H1 (cell line): ENCODE results near the gene MKNK2. TPM values are rescaled to one million over a fixed set of nuclear protein-coding genes. Genes with fewer than 3 reads are reported as not detected.

Experiments used
- CTCF ChIA-PET: fragments of 300-600 bp; sonication (Branson Sonifier 250); formaldehyde crosslinking; loops from one replicate; lab custom pipeline; 2021; ENCODE audit not compliant: partially characterized antibody; lab: Charles Lee
- POLR2A ChIA-PET: fragments of 300-600 bp; sonication (Branson Sonifier 250); formaldehyde crosslinking; loops from one replicate; lab custom pipeline; 2021; ENCODE audit warnings: inconsistent platforms; ENCODE audit not compliant: partially characterized antibody; lab: Charles Lee
- DNase-seq, 2 experiments: peaks; one replicate each; pipeline versions ENCODE4 v3.0.0 to v3.0.0-alpha.2; 2010 to 2022; ENCODE audit warnings: low spot score in 2 of 2, low read depth in 1 of 2, mixed read lengths in 1 of 2
- FAIRE-seq: peaks from 2 replicates; lab custom pipeline; 2011; peaks lifted over from hg19 to GRCh38; lab: Jason Lieb, UNC
- H2AFZ ChIP-seq: 2 replicates; pipeline ENCODE4 v1.8.1; 2012; ENCODE audit warnings: low read length, inconsistent platforms
- H2AK5ac ChIP-seq: 2 replicates; pipeline ENCODE4 v1.6.1; 2013; ENCODE audit warnings: low read depth, low read length
- H2BK120ac ChIP-seq: replicated peaks from 2 replicates; pipeline ENCODE3; 2013; ENCODE audit warnings: low read depth, low read length, inconsistent platforms
- H2BK12ac ChIP-seq: 2 replicates; pipeline ENCODE4 v1.6.1; 2013; ENCODE audit warnings: low read depth, low read length
- H2BK15ac ChIP-seq: 2 replicates; pipeline ENCODE4 v1.6.1; 2013; ENCODE audit warnings: low read length
- H2BK20ac ChIP-seq: 2 replicates; pipeline ENCODE4 v1.6.1; 2013; ENCODE audit warnings: low read length
- H2BK5ac ChIP-seq: 2 replicates; pipeline ENCODE4 v1.6.1; 2013; ENCODE audit warnings: low read depth, low read length
- H3K14ac ChIP-seq: 2 replicates; pipeline ENCODE4 v1.6.1; 2013; ENCODE audit warnings: inconsistent platforms; ENCODE audit not compliant: insufficient read length
- H3K18ac ChIP-seq: 2 replicates; pipeline ENCODE4 v1.6.1; 2013; ENCODE audit warnings: low read length; ENCODE audit errors: extremely low read depth
- H3K23ac ChIP-seq: 2 replicates; pipeline ENCODE4 v1.6.1; 2013; ENCODE audit warnings: inconsistent platforms; ENCODE audit not compliant: insufficient read length
- H3K23me2 ChIP-seq: 2 replicates; pipeline ENCODE4 v1.6.1; 2013; ENCODE audit warnings: low read depth, low read length
- H3K27ac ChIP-seq: 2 replicates; pipeline ENCODE4 v1.6.1; 2011; ENCODE audit warnings: low read depth, low read length, inconsistent platforms
- H3K27me3 ChIP-seq, 4 experiments: replicated peaks in 1 of 4; 1 replicate in 1 of 4; 2 replicates in 3 of 4; pipeline versions ENCODE4 v1.6.1 to v1.8.1; 2011 to 2013; ENCODE audit warnings: low read length in 3 of 4, mild to moderate bottlenecking in 3 of 4, inconsistent platforms in 2 of 4, mixed read lengths in 2 of 4, moderate library complexity in 1 of 4; ENCODE audit not compliant: control insufficient read depth in 3 of 4, insufficient read depth in 3 of 4; ENCODE audit errors: extremely low read depth in 1 of 4
- H3K36me3 ChIP-seq, 4 experiments: 2 replicates each; pipeline versions ENCODE4 v1.6.1 to v1.8.1; 2011 to 2013; ENCODE audit warnings: mild to moderate bottlenecking in 4 of 4, low read length in 3 of 4, moderate library complexity in 2 of 4, control low read depth in 1 of 4, inconsistent platforms in 1 of 4; ENCODE audit not compliant: insufficient read depth in 4 of 4, control insufficient read depth in 2 of 4
- H3K4ac ChIP-seq: replicated peaks from 2 replicates; pipeline ENCODE3; 2013; ENCODE audit warnings: low read length, low read depth, mixed read lengths, inconsistent platforms; ENCODE audit not compliant: insufficient read length
- H3K4me1 ChIP-seq, 4 experiments: replicated peaks in 1 of 4; 1 replicate in 1 of 4; 2 replicates in 3 of 4; pipeline versions ENCODE4 v1.6.1 to v1.8.1; 2011 to 2013; ENCODE audit warnings: low read length in 3 of 4, inconsistent platforms in 2 of 4, mixed read lengths in 1 of 4; ENCODE audit not compliant: insufficient read depth in 4 of 4, control insufficient read depth in 3 of 4
- H3K4me2 ChIP-seq, 2 experiments: 2 replicates each; pipeline versions ENCODE4 v1.6.1 to v1.8.1; 2011 to 2013; ENCODE audit warnings: low read depth in 2 of 2, low read length in 2 of 2, control low read depth in 1 of 2, inconsistent platforms in 1 of 2, mild to moderate bottlenecking in 1 of 2; ENCODE audit not compliant: insufficient read depth in 1 of 2
- H3K4me3 ChIP-seq, 4 experiments: fragments of 200-600, 300-600 bp in 1 of 4; sonication (generic), shearing (Covaris generic), sonication (Bioruptor Twin) in 1 of 4; 2 replicates each; pipeline versions ENCODE4 v1.5.1 to v1.8.1; 2011 to 2016; ENCODE audit warnings: low read length in 4 of 4, low read depth in 3 of 4, control low read depth in 2 of 4, inconsistent platforms in 2 of 4, mild to moderate bottlenecking in 2 of 4, mixed read lengths in 1 of 4, moderate library complexity in 1 of 4; ENCODE audit not compliant: insufficient read depth in 2 of 4; ENCODE audit errors: extremely low read depth in 1 of 4
- H3K56ac ChIP-seq: replicated peaks from 2 replicates; pipeline ENCODE3; 2013; ENCODE audit warnings: low read depth, mild to moderate bottlenecking, mixed read lengths, low read length, inconsistent platforms; ENCODE audit not compliant: insufficient read length
- H3K79me1 ChIP-seq: 2 replicates; pipeline ENCODE4 v1.6.1; 2013; ENCODE audit warnings: low read depth, low read length, control low read depth
- H3K79me2 ChIP-seq, 2 experiments: 2 replicates each; pipeline versions ENCODE4 v1.6.1 to v1.8.1; 2012 to 2013; ENCODE audit warnings: low read length in 2 of 2, mild to moderate bottlenecking in 2 of 2, inconsistent platforms in 1 of 2; ENCODE audit not compliant: insufficient read depth in 2 of 2, control insufficient read depth in 1 of 2
- H3K9ac ChIP-seq, 4 experiments: replicated peaks in 1 of 4; 1 replicate in 1 of 4; 2 replicates in 3 of 4; pipeline versions ENCODE4 v1.6.1 to v1.8.1; 2011 to 2013; ENCODE audit warnings: low read depth in 3 of 4, low read length in 3 of 4, control low read depth in 2 of 4, mild to moderate bottlenecking in 2 of 4, moderate library complexity in 2 of 4, inconsistent platforms in 1 of 4; ENCODE audit errors: extremely low read depth in 1 of 4
- H3K9me3 ChIP-seq, 2 experiments: 2 replicates each; pipeline versions ENCODE4 v1.6.1 to v1.8.1; 2012 to 2013; ENCODE audit warnings: mild to moderate bottlenecking in 2 of 2, moderate library complexity in 2 of 2, control low read depth in 1 of 2, inconsistent platforms in 1 of 2, low read depth in 1 of 2, low read length in 1 of 2, mixed read lengths in 1 of 2; ENCODE audit not compliant: insufficient read depth in 2 of 2
- H4K20me1 ChIP-seq, 2 experiments: replicated peaks in 1 of 2; 2 replicates each; pipeline versions ENCODE3 to v1.8.1; 2011 to 2013; ENCODE audit warnings: inconsistent platforms in 2 of 2, low read length in 2 of 2, mild to moderate bottlenecking in 1 of 2; ENCODE audit not compliant: insufficient read depth in 2 of 2, control insufficient read depth in 1 of 2
- H4K5ac ChIP-seq: 2 replicates; pipeline ENCODE4 v1.6.1; 2013; ENCODE audit warnings: low read length, low read depth, mixed read lengths, inconsistent platforms; ENCODE audit not compliant: insufficient read length
- H4K8ac ChIP-seq: 2 replicates; pipeline ENCODE4 v1.8.0; 2013; ENCODE audit warnings: mild to moderate bottlenecking, moderate library complexity, low read length, inconsistent platforms; ENCODE audit not compliant: insufficient read depth; ENCODE audit errors: extremely low read depth
- H4K91ac ChIP-seq: replicated peaks from 2 replicates; pipeline ENCODE3; 2013; ENCODE audit warnings: low read length, mixed read lengths, inconsistent platforms; ENCODE audit not compliant: insufficient read length
- BACH1 ChIP-seq: IDR thresholded peaks from 2 replicates; pipeline ENCODE4 v1.6.1; 2012; ENCODE audit warnings: low read length, improper control_type of control experiment
- BRCA1 ChIP-seq: IDR thresholded peaks from 2 replicates; pipeline ENCODE4 v1.6.1; 2012; ENCODE audit warnings: low read depth, low read length, improper control_type of control experiment
- CHD1 ChIP-seq: IDR thresholded peaks from 2 replicates; pipeline ENCODE4 v1.6.1; 2012; ENCODE audit warnings: low read depth, low read length, improper control_type of control experiment
- CHD2 ChIP-seq: IDR thresholded peaks from 2 replicates; pipeline ENCODE4 v1.6.1; 2012; ENCODE audit warnings: low read length, improper control_type of control experiment
- EGR1 ChIP-seq: IDR thresholded peaks from 2 replicates; pipeline ENCODE4 v1.6.1; 2011; ENCODE audit warnings: low read depth, low read length, borderline replicate concordance
- FOSL1 ChIP-seq: IDR thresholded peaks from 2 replicates; pipeline ENCODE4 v1.6.1; 2011; ENCODE audit warnings: mild to moderate bottlenecking, low read depth, low read length, moderate library complexity; ENCODE audit not compliant: insufficient read depth
- GTF2F1 ChIP-seq: IDR thresholded peaks from 2 replicates; pipeline ENCODE4 v1.6.1; 2012; ENCODE audit warnings: low read depth, low read length, improper control_type of control experiment, borderline replicate concordance
- JUN ChIP-seq: IDR thresholded peaks from 2 replicates; pipeline ENCODE4 v1.6.1; 2011; ENCODE audit warnings: low read depth, mild to moderate bottlenecking, improper control_type of control experiment, low read length
- SP1 ChIP-seq: IDR thresholded peaks from 2 replicates; pipeline ENCODE4 v1.6.1; 2011; ENCODE audit warnings: low read depth, low read length
- SP4 ChIP-seq: IDR thresholded peaks from 2 replicates; pipeline ENCODE4 v1.6.1; 2012; ENCODE audit warnings: low read length, inconsistent platforms
- WGBS, 2 experiments: shearing (Covaris generic) in 1 of 2; methylation state at CpG; one replicate each; pipeline versions ENCODE4 v1.1.6 to v1.1.7; 2013 to 2015; ENCODE audit warnings: low lambda C conversion rate in 2 of 2, mixed read lengths in 2 of 2, inconsistent platforms in 1 of 2, low coverage in 1 of 2, missing lambda C conversion rate in 1 of 2; ENCODE audit not compliant: insufficient replicate concordance in 2 of 2, insufficient coverage in 1 of 2, insufficient read length in 1 of 2; ENCODE audit errors: extremely low coverage in 1 of 2, missing lambda C conversion rate in 1 of 2; 5-methylcytosine and 5-hydroxymethylcytosine counted together
- polyA plus RNA-seq, 7 experiments: library from polyadenylated mRNA; depleted of rRNA in 3 of 7; stranded (reverse) in 5 of 7; unstranded in 2 of 7; fragments of >200 nt in 5 of 7; fragments of 200-250 nt in 2 of 7; gene quantifications; 1 replicate in 5 of 7; 2 replicates in 1 of 7; 4 replicates in 1 of 7; pipeline versions ENCODE4 v1.2.1 to v1.2.3, GENCODE V29; 2011 to 2013; ENCODE audit warnings: missing spikeins in 2 of 7, mixed read lengths in 2 of 7
- total RNA-seq: library from RNA; stranded (reverse); fragmentation: NEBNext Ultra II Directional; extraction: Animal tissue kit (Norgen Biotek cat#: 25700); gene quantifications from 2 replicates; pipeline ENCODE4 v1.2.1, GENCODE V29; 2021
- TF ChIP-seq, protein P1 (sequence below): IDR thresholded peaks from 2 replicates; pipeline ENCODE4 v1.6.1; 2012; ENCODE audit warnings: inconsistent platforms

Gene MKNK2
- total and polyA plus RNA-seq, 2 of the 8 experiments (the other 6 are each of a cell fraction or from before 2014, with no cell fraction given) = 163 to 166 TPM

DNA sequence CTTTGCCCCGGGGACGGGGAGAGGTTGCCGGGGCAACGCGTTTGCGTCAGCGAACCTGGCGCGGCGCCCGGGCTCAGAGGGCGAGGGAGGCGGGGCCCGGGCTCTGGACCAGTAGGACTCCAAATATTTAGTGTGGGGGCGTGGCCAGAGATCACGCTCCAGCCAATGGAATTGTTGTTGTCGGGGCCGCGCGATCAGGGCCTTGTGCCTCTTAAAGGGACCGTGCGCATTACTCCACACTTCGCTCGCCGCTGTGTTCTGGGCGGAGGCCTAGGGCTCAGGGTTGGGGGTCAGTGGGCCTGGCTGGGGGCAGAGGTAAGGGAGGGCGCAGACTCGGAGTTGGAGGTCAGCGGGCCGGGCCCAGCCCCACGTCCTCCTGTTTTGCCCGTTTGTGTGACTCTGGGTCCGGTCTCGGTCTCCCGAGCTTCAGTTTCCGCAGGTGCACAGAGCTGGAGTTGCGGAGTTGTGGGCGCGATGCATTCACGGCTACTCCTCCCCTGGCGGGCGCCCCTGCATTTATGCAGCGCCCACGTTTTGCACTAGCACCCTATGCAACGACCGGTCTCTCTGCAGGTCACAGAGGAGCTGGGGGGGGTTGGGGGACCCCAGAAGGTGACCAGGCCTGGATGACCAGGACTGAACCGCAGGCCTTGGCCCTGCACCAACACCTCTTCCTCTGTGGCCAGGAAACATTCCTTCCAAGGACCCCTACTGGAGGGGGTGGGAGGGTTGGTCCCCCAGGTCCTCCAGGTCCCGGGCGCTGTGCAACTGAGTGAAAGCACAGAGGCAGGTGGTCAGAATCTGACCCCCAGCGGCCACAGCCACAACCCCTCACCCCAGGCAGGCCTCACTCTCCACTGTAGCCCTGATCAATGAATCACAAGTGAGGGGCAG lies 10.7 kb upstream of the MKNK2 start:
- Histone ChIP-seq H2BK15ac (peak overlapping the region; percentile 81; the same call in 1 of the 2 replicates), H3K4me2 (peak overlapping the region; percentile 76 to 97), H3K27ac (peak overlapping the region; percentile 92), H3K4me3 (peak overlapping the region; percentile 41 to 68 (median 54)), H3K23me2 (peaks cover 5% of the 10 kb centered on the region; the same call in 1 of the 2 replicates), H2BK12ac (peak overlapping the region; percentile 63; the same call in 1 of the 2 replicates), H3K56ac (peak overlapping the region; percentile 33), H3K14ac (no peak overlapping the region), H3K79me2 (no peaks in the 10 kb centered on the region), H2BK5ac (peak overlapping the region; percentile 76; the same call in 1 of the 2 replicates), H3K9me3 (no peaks in the 10 kb centered on the region), H4K20me1 (no peaks in the 10 kb centered on the region), H3K23ac (no peak overlapping the region), H3K9ac (peak overlapping the region; percentile 19 to 80 (median 75)), H3K18ac (no peak overlapping the region; the same call in none of the 2 replicates), H4K91ac (peak overlapping the region; percentile 97), H2BK20ac (peak overlapping the region; percentile 32; the same call in 1 of the 2 replicates), H4K5ac (peak overlapping the region; percentile 69), H3K27me3 (no peaks in the 10 kb centered on the region), H3K36me3 (no peaks in the 10 kb centered on the region), H2AK5ac (no peak overlapping the region), H4K8ac (peak overlapping the region; percentile 89), H2AFZ (no peak overlapping the region), H3K4me1 (peaks cover 4 to 28% (median 19%) of the 10 kb centered on the region in 4 experiments), H3K79me1 (no peaks in the 10 kb centered on the region), H3K4ac (peak overlapping the region; percentile 78), H2BK120ac (peak overlapping the region; percentile 69)
- ChIA-PET CTCF (interaction anchor here (0.6 to 1.8 kb wide), 4 partner anchors 10 to 298 kb away, joined by 3 to 4 read pairs (median 3); partner anchors contain the start of gene MKNK2), POLR2A (interaction anchor here (0.7 to 22.2 kb wide), 4 partner anchors 10 to 55 kb away, joined by 3 to 524 read pairs (median 54); partner anchors contain the start of gene MKNK2)
- WGBS, 2 experiments = 9% methylated on average over 38 of the region's 50 CpGs; no CpG with 5 or more reads in 1 of the 2 experiments
- FAIRE-seq (no peak), DNase-seq (peak; percentile 93 to 98)
- no peak for TF ChIP-seq EGR1
- TF ChIP-seq CHD1 = no peak
- peak; percentile 76; the same call in 1 of the 2 replicates for TF ChIP-seq SP1
- TF ChIP-seq JUN = no peak
- TF ChIP-seq BACH1 = no peak
- TF ChIP-seq SP4 = no peak
- no peak for TF ChIP-seq GTF2F1
- TF ChIP-seq BRCA1 = no peak
- TF ChIP-seq, protein P1, sequence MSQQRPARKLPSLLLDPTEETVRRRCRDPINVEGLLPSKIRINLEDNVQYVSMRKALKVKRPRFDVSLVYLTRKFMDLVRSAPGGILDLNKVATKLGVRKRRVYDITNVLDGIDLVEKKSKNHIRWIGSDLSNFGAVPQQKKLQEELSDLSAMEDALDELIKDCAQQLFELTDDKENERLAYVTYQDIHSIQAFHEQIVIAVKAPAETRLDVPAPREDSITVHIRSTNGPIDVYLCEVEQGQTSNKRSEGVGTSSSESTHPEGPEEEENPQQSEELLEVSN = peak; percentile 55; the same call in 1 of the 2 replicates
- 0 out of 2 replicates have a peak, but pooled peaks have one; percentile 42 for TF ChIP-seq CHD2
- TF ChIP-seq FOSL1 = no peak
